HG03108 (cell line): ENCODE data around the gene RAPGEF5.

Experiments
- ATAC-seq: cut with Tn5 transposase; IDR thresholded peaks from one replicate; pipeline ENCODE4 v1.9.1; 2021; ENCODE audit warnings: moderate library complexity; ENCODE audit not compliant: unreplicated experiment

Gene RAPGEF5

GRCh38 chr7:22167482-22167881 is 189.5 kb downstream of the RAPGEF5 start:
- ATAC-seq: no peak

- ATAC-seq: no peak
Measured at GRCh38 chr7:22166928-22167327, 190.0 kb downstream of the RAPGEF5 start.

- ATAC-seq: no peak
Measured at GRCh38 chr7:22159341-22159740, 197.6 kb downstream of the RAPGEF5 start.

- no peak for ATAC-seq
Measured at GRCh38 chr7:22157552-22157951, 199.4 kb downstream of the RAPGEF5 start.

- ATAC-seq: no peak
Measured at GRCh38 chr7:22156205-22156604, 200.7 kb downstream of the RAPGEF5 start.

GRCh38 chr7:22154143-22154529 is 202.8 kb downstream of the RAPGEF5 start:
- no peak for ATAC-seq

GRCh38 chr7:22153432-22154142 is 203.4 kb downstream of the RAPGEF5 start:
- no peak for ATAC-seq

- ATAC-seq: no peak
Measured at GRCh38 chr7:22152690-22153089, 204.3 kb downstream of the RAPGEF5 start.

- ATAC-seq: no peak
Measured at GRCh38 chr7:22151901-22152300, 205.1 kb downstream of the RAPGEF5 start.

GRCh38 chr7:22150221-22150620 is 206.7 kb downstream of the RAPGEF5 start:
- ATAC-seq: no peak

- ATAC-seq: no peak
Measured at GRCh38 chr7:22147868-22148267, 209.1 kb downstream of the RAPGEF5 start.

GRCh38 chr7:22146961-22147512 is 209.9 kb downstream of the RAPGEF5 start:
- ATAC-seq: no peak

GRCh38 chr7:22144950-22145349 is 212.0 kb downstream of the RAPGEF5 start:
- no peak for ATAC-seq

- ATAC-seq: no peak
Measured at GRCh38 chr7:22143491-22143890, 213.5 kb downstream of the RAPGEF5 start.

- ATAC-seq: no peak
Measured at GRCh38 chr7:22142572-22142971, 214.4 kb downstream of the RAPGEF5 start.

- ATAC-seq: no peak
Measured at GRCh38 chr7:22141355-22141754, 215.6 kb downstream of the RAPGEF5 start.

GRCh38 chr7:22140578-22140977 is 216.4 kb downstream of the RAPGEF5 start:
- ATAC-seq: no peak

GRCh38 chr7:22138886-22139285 is 218.1 kb downstream of the RAPGEF5 start:
- ATAC-seq: no peak

- no peak for ATAC-seq
Measured at GRCh38 chr7:22138106-22138505, 218.8 kb downstream of the RAPGEF5 start.

- no peak for ATAC-seq
Measured at GRCh38 chr7:22137466-22137865, 219.5 kb downstream of the RAPGEF5 start.

GRCh38 chr7:22137026-22137425 is 219.9 kb downstream of the RAPGEF5 start:
- ATAC-seq: no peak

GRCh38 chr7:22129819-22130580 is 227.0 kb downstream of the RAPGEF5 start:
- ATAC-seq: no peak
